Endothelial cell of umbilical vein (primary cell): ENCODE measurements around the gene ITGA3. TPM values are rescaled to one million over a fixed set of nuclear protein-coding genes. Genes with fewer than 3 reads are reported as not detected.

Experiments used
- BruUV-seq: library from RNA; stranded (reverse); fragments of 400-500 nt; replicated peaks from 2 replicates; lab custom pipeline; 2021; lab: Mats Ljungman, UMichigan
- CTCF ChIA-PET: fragments of 300-600, 350-600 bp; sonication (Branson Sonifier 250); formaldehyde crosslinking; loops from one replicate; lab custom pipeline; 2021; ENCODE audit warnings: antibody characterized with exemption, inconsistent platforms; lab: Charles Lee
- POLR2A ChIA-PET: fragments of 300-600, 350-600 bp; sonication (Branson Sonifier 250); formaldehyde crosslinking; loops from one replicate; lab custom pipeline; 2021; ENCODE audit warnings: antibody characterized with exemption, inconsistent platforms; lab: Charles Lee
- DNase-seq: peaks from one replicate; pipeline ENCODE4 v3.0.0-alpha.2; 2011; ENCODE audit warnings: low read depth, low spot score
- FAIRE-seq: peaks from 2 replicates; lab custom pipeline; 2011; peaks lifted over from hg19 to GRCh38; lab: Jason Lieb, UNC
- H2AFZ ChIP-seq: 2 replicates; pipeline ENCODE4 v1.6.0; 2012; ENCODE audit warnings: low read depth, low read length, control low read depth, inconsistent platforms
- H3K27ac ChIP-seq: 2 replicates; pipeline ENCODE4 v1.5.1; 2011; ENCODE audit warnings: low read depth, mild to moderate bottlenecking, control low read depth, low read length, moderate library complexity; ENCODE audit not compliant: insufficient read depth
- H3K27me3 ChIP-seq, 2 experiments: 2 replicates each; pipeline versions ENCODE4 v1.6.0 to v1.6.1; 2011; ENCODE audit warnings: low read length in 2 of 2, mixed read lengths in 1 of 2; ENCODE audit not compliant: control insufficient read depth in 2 of 2, insufficient read depth in 2 of 2
- H3K36me3 ChIP-seq, 2 experiments: 2 replicates in 1 of 2; 3 replicates in 1 of 2; pipeline ENCODE4 v1.5.1; 2011; ENCODE audit warnings: low read length in 2 of 2, mild to moderate bottlenecking in 1 of 2, moderate library complexity in 1 of 2; ENCODE audit not compliant: control insufficient read depth in 2 of 2, insufficient read depth in 2 of 2; ENCODE audit errors: extremely low read depth in 1 of 2
- H3K4me1 ChIP-seq: 3 replicates; pipeline ENCODE4 v1.5.1; 2011; ENCODE audit warnings: mild to moderate bottlenecking, low read length; ENCODE audit not compliant: control insufficient read depth, insufficient read depth; ENCODE audit errors: extremely low read depth
- H3K4me2 ChIP-seq: 2 replicates; pipeline ENCODE4 v1.6.1; 2011; ENCODE audit warnings: low read length, control low read depth, mixed read lengths; ENCODE audit not compliant: insufficient read depth
- H3K4me3 ChIP-seq, 3 experiments: fragments of 200-600 bp in 1 of 3; sonication (generic), shearing (Covaris generic) in 1 of 3; replicated peaks in 1 of 3; 2 replicates each; pipeline ENCODE4 v1.5.1; 2011 to 2016; ENCODE audit warnings: control low read depth in 3 of 3, low read length in 3 of 3, mild to moderate bottlenecking in 2 of 3, inconsistent platforms in 1 of 3, low read depth in 1 of 3, moderate library complexity in 1 of 3; ENCODE audit not compliant: insufficient read depth in 1 of 3
- H3K79me2 ChIP-seq: 2 replicates; pipeline ENCODE4 v1.6.0; 2012; ENCODE audit warnings: low read length, inconsistent platforms; ENCODE audit not compliant: control insufficient read depth, insufficient read depth
- H3K9ac ChIP-seq: replicated peaks from 2 replicates; pipeline ENCODE3; 2011; ENCODE audit warnings: low read length, control low read depth; ENCODE audit not compliant: insufficient read depth; ENCODE audit errors: extremely low read depth
- H3K9me1 ChIP-seq: replicated peaks from 3 replicates; pipeline ENCODE4 v1.6.0; 2011; ENCODE audit warnings: mild to moderate bottlenecking, low read length; ENCODE audit not compliant: control insufficient read depth, insufficient read depth; ENCODE audit errors: extremely low read depth
- H3K9me3 ChIP-seq: replicated peaks from 2 replicates; pipeline ENCODE4 v1.5.1; 2012; ENCODE audit warnings: low read length, inconsistent platforms; ENCODE audit not compliant: control insufficient read depth, insufficient read depth
- H4K20me1 ChIP-seq: replicated peaks from 2 replicates; pipeline ENCODE3; 2011; ENCODE audit warnings: mild to moderate bottlenecking, low read length; ENCODE audit not compliant: control insufficient read depth, insufficient read depth; ENCODE audit errors: extremely low read depth
- CTCF ChIP-seq, 2 donors: IDR thresholded peaks; 1 replicate in 1 of 2; 2 replicates in 1 of 2; pipeline ENCODE4 v1.5.1; 2011; ENCODE audit warnings: low read length in 2 of 2, mild to moderate bottlenecking in 2 of 2, moderate library complexity in 2 of 2, control low read depth in 1 of 2, inconsistent platforms in 1 of 2, low read depth in 1 of 2; ENCODE audit not compliant: insufficient read depth in 1 of 2; ENCODE audit errors: extremely low read depth in 1 of 2
- EZH2 ChIP-seq: IDR thresholded peaks from 2 replicates; pipeline ENCODE4 v1.6.1; 2012; ENCODE audit warnings: borderline replicate concordance, low read depth, mild to moderate bottlenecking, moderate library complexity, low read length, inconsistent platforms; ENCODE audit not compliant: severe bottlenecking
- FOS ChIP-seq: IDR thresholded peaks from 2 replicates; pipeline ENCODE4 v1.6.1; 2011; ENCODE audit warnings: mild to moderate bottlenecking, low read length, moderate library complexity, borderline replicate concordance; ENCODE audit not compliant: insufficient read depth
- GATA2 ChIP-seq: IDR thresholded peaks from 2 replicates; pipeline ENCODE4 v1.7.0; 2011; ENCODE audit warnings: low read depth, mild to moderate bottlenecking, moderate library complexity, mixed read lengths, low read length; ENCODE audit not compliant: insufficient read length, insufficient read depth
- JUN ChIP-seq: IDR thresholded peaks from 2 replicates; pipeline ENCODE4 v1.6.1; 2011; ENCODE audit warnings: borderline replicate concordance, low read depth; ENCODE audit not compliant: insufficient read length, insufficient read depth
- MAX ChIP-seq: IDR thresholded peaks from 2 replicates; pipeline ENCODE4 v1.6.1; 2011; ENCODE audit not compliant: insufficient read depth, insufficient read length
- MYC ChIP-seq: IDR thresholded peaks from one replicate; pipeline ENCODE4 v1.6.1; 2011; ENCODE audit warnings: mild to moderate bottlenecking, low read depth, low read length
- POLR2A ChIP-seq: IDR thresholded peaks from 2 replicates; pipeline ENCODE4 v1.6.1; 2012; ENCODE audit warnings: low read depth, mild to moderate bottlenecking, control low read depth, low read length
- POLR2AphosphoS5 ChIP-seq: IDR thresholded peaks from 2 replicates; pipeline ENCODE4 v1.6.1; 2012; ENCODE audit warnings: low read depth, mild to moderate bottlenecking, control low read depth, low read length, moderate library complexity; ENCODE audit not compliant: insufficient read depth
- dilution Hi-C: fragments of 300-500 bp; cut with MboI; formaldehyde crosslinking; loops from one replicate; pipeline ENCODE4 v1.15.0; 2019; ENCODE audit warnings: low sequenced_read_pairs; ENCODE audit not compliant: extremely low pct_ligation_motif_present
- intact Hi-C: fragments of 100-400 bp; cut with micrococcal nuclease; formaldehyde crosslinking; loops from one replicate; pipeline ENCODE4 v1.10.0; 2022
- polyA plus RNA-seq, 4 experiments: library from polyadenylated mRNA; depleted of rRNA in 3 of 4; stranded (reverse) in 3 of 4; unstranded in 1 of 4; fragments of >200 nt; gene quantifications; 2 replicates each; pipeline versions ENCODE4 v1.2.1 to v1.2.3, GENCODE V29; 2011 to 2012; ENCODE audit warnings: missing spikeins in 1 of 4
- total RNA-seq: library from RNA; stranded (reverse); gene quantifications from 2 replicates; pipeline ENCODE4 v1.2.3, GENCODE V29; 2021

Gene ITGA3
- total and polyA plus RNA-seq, 2 donors (not counting 3 experiments of a cell fraction or from before 2014, with no cell fraction given): 92.7 to 112 TPM

GRCh38 chr17:50094753-50095619 lies 39.1 kb downstream of the ITGA3 start, which contains the start of gene PDK2:
PDK2 (plus strand) TSS chr17:50095351; CDS start chr17:50095436, 85 bp downstream.
- Histone ChIP-seq H3K27me3 (no peaks in the 10 kb centered on the region), H3K9ac (no peak within 1 kb of the TSS), H3K9me1 (no peaks in the 10 kb centered on the region), H3K27ac (no peak within 1 kb of the TSS), H3K4me1 (peaks cover 10% of the 10 kb centered on the region), H3K4me2 (peak within 1 kb of the TSS; percentile 70), H3K9me3 (no peaks in the 10 kb centered on the region), H3K4me3 (peak within 1 kb of the TSS; percentile 33 to 85 (median 46)), H3K79me2 (no peaks in the 10 kb centered on the region), H2AFZ (peak within 1 kb of the TSS; percentile 94), H3K36me3 (peaks cover 0 to 7% of the 10 kb centered on the region in 2 experiments), H4K20me1 (no peaks in the 10 kb centered on the region)
- dilution Hi-C loops (no loop called here), intact Hi-C loops (loop anchor here (1.0 to 2.0 kb wide), 6 partner anchors 33 to 202 kb away; no protein-coding TSS in a partner anchor)
- ChIA-PET CTCF (interaction anchor here (0.6 to 5.4 kb wide), 61 partner anchors 9 to 235 kb away, joined by 3 to 101 read pairs (median 6); partner anchors contain the start of genes ITGA3, PPP1R9B, SAMD14 and SGCA), POLR2A (no interaction called here)
- peak; percentile 84 for FAIRE-seq
- TF ChIP-seq MAX: peak; percentile 89
- TF ChIP-seq GATA2: no peak
- TF ChIP-seq EZH2: no peak
- TF ChIP-seq POLR2AphosphoS5: peak; percentile 30
- no peak for TF ChIP-seq CTCF (IDR thresholded peaks at IDR 0.05; ENCODE audit: extremely low read depth in 1 of 2, insufficient read depth in 1 of 2, low read depth in 1 of 2, low read length in 2 of 2)
- TF ChIP-seq JUN: no peak
- TF ChIP-seq FOS: no peak
- no peak for TF ChIP-seq POLR2A
- no peak for TF ChIP-seq MYC
- no TSS peak for BruUV-seq
- DNase-seq: peak; percentile 94
